GOT3 (cell line): Measurements from ENCODE around the gene CYP20A1.
"Not testable (repeated sequence)": the region's sequence is repeated elsewhere in the genome, so short reads cannot be mapped to it uniquely, and the experiment has no call there.

ENCODE experiments used
- DNase-seq: peaks from one replicate; lab custom pipeline; 2025; ENCODE audit warnings: mixed read lengths; lab: John Stamatoyannopoulos, UW

The CYP20A1 gene

GRCh38 chr2:203280428-203281064, 41.7 kb downstream of the CYP20A1 start:
- no peak for DNase-seq

DNA sequence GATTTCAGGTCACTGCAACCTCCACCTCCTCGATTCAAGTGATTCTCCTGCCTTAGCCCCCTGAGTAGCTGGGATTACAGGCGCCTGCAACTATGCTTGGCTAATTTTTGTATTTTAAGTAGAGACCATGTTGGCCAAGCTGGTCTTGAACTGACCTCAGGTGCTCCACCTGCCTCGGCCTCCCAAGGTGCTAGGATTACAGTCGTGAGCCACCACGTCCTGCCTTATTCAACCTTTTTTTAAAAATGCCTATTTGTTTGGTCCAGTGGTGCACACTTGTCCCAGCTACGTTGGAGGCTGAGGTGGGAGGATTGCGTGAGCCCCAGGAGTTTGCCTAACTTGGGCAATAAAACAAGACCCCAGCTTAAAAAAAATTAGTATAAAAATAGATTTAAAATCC, 43.3 kb downstream of the CYP20A1 start:
- no peak for DNase-seq

- DNase-seq = no peak
Observed at GRCh38 chr2:203286532-203286931, 47.7 kb downstream of the CYP20A1 start.

DNA sequence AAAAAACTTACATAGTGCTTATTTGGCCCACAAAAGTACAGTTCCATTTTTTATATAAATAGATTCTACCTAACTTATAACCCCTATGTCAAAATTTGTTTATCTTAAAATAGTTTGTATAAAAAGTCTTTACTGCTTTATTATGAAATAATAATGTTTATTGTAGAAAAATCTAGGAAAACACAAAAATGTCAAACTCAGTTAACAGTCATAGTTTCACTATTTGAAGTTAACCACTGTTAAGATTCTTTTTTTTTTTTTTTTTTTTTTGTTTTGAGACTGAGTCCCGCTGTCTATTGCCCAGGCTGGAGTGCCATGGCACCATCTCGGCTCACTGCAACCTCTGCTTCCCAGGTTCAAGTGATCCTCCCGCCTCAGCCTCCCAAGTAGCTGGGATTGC, 62.8 kb downstream of the CYP20A1 start:
- no peak for DNase-seq

DNA sequence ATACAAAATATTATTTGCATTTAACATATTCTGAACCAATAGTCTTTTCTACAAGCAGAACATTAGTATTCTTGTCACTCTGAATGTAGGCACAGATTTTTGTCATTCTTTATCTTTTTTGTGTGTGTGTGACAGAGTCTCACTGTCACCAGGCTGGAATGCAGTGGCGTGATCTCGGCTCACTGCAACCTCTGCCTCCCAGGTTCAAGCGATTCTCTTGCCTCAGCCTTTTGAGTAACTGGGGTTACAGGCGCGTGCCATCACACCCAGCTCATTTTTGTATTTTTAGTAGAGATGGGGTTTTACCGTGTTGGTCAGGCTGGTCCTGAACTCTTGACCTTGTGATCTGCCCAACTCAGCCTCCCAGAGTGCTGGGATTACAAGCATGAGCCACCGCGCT, 63.8 kb downstream of the CYP20A1 start:
- DNase-seq = not testable (repeated sequence)

DNA sequence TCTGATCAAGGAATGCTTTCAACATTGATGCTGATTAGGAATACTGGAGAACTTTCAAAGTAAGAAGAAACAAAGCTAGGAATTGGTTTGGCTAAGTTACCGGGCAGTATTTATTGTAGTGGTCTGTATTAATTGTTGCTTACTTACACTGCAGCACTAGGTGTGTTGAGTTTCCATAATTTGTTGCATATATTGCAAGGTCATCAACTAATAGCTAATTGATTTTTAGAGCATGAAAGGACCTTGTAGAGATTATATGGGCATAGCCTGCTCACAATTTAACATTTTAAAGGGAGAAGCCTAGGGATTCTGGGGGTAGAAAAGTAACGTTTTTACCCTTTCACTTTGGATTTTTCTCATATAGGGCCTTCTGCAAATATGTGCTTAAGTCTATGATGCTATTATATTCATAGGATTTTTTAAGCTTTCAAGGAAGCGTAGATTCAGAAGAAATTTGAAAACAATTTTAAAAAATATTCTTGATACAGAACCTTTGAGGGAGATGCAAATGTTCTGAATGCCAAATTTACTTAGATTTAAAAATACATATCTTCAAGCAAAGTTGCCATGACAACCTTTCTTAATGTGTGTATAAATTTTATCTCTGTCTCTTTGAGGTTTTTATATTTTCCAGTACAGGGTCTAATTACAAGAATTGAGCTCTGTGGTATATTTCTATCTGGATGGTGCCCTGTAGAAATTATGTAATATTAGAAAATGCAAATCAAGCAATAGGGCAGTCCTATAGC, 72.0 kb downstream of the CYP20A1 start:
- no peak for DNase-seq

- no peak for DNase-seq
Observed at GRCh38 chr2:203326356-203326755, 87.5 kb downstream of the CYP20A1 start.

GRCh38 chr2:203327582-203327900, 88.7 kb downstream of the CYP20A1 start:
- DNase-seq = no peak

DNA sequence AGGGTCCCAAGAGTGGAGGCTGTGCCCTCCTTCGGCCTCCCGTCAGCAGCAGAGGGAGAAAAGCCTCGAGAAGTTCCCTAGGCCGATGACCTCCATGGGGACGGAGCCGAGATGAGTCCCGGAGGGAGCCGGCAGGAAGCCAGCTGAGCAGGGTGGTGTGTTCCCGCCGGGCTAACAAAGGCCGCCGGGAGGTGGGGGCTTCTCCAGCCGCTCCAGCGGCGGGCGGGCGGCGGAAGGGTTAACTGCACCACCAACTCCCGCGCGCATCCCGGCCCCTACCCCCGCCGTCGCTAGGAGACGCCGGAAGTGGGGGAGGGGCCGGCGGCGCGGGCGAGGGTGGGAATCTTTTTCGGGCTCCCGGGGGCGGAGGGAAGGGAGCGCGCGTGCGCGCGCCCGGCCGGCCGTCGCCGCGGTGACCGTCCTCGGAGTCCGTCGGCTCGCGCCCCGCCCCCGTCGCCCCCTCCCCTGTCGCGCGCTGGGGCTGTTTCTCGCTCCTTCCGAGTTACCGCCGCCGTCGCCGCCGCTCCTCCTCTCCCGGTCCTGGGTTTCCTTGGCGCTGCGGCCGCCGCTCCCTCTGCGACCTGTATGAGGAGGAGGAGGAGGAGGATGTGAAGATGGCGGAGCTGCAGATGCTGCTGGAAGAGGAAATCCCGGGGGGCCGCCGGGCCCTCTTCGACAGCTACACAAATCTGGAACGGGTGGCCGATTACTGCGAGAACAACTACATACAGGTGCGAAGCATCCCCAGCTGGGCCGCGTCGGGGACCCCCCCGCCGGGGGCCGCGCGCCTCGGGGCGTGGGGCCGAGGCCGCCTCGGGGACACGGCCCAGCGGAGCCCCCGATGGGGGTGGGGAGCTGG, 89.3 kb downstream of the CYP20A1 start, which contains the start of gene ABI2:
Gene ABI2, plus strand, starts transcription at position 494 of the 859 bp plus-strand sequence. Its CDS starts 121 bp downstream, at position 615.
- DNase-seq = peak; percentile 73

DNA sequence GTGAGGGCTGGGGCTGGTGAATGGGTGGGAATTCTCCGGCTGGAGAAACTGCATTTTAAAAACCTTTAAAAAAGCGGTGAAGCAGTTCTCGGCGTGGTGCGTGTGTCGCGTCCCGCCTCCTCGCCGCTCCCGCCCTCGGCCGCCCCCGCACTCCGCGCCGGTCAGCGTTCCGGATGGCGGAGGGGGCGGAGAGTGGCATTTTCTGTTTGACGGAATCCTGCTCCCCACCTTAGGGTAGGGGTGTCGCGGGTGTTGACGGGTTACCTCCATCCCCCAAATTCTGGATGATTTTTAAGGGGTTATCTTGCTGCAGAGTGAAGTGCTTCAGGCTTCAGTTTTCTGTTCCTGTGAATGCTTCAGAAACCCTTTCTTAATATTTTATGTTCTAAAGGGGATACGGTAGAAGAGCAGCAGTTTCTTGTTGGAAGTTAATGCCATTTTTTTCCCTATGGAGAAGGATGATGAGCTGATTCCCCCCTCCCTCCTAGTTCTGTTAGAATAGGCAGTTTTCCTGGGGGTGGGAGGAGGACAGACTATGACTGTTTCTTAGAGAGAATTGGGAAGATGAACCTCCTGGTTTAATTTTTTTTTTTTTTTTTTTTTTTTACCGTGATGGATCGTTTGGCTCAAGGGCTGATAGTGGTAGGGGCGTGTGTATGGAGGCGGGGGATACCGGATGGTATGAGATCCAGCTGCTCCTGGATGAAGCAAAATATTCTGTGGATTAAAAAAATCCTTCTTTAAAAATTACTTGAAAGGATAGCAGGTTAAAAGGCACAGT, 90.1 kb downstream of the CYP20A1 start:
- DNase-seq = peak; percentile 16

DNA sequence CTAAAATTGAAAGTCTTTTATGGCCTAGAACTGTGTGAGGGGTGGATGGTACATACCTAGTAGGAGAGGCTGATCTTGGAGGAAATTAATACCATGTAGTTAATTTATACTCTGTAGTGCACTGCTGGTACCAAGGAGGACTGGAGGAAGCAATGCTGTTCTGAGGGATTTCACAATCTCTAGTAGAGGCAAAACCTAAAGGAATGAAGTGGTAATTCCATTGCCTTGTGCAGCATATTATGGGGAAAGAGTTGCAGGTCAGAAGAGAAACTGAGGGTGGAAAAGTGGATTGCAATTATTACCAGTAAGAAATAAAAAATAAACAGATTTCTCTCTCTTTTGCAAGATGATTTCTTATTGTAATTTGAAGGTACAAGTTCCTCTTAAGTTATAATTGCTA, 91.6 kb downstream of the CYP20A1 start:
- no peak for DNase-seq

GRCh38 chr2:203338322-203338721, 99.5 kb downstream of the CYP20A1 start:
- no peak for DNase-seq

- no peak for DNase-seq
Observed at GRCh38 chr2:203340791-203341487, 102.1 kb downstream of the CYP20A1 start.

- DNase-seq = no peak
Observed at GRCh38 chr2:203341741-203342310, 103.0 kb downstream of the CYP20A1 start.

GRCh38 chr2:203342374-203342773, 103.6 kb downstream of the CYP20A1 start:
- not testable (repeated sequence) for DNase-seq

DNA sequence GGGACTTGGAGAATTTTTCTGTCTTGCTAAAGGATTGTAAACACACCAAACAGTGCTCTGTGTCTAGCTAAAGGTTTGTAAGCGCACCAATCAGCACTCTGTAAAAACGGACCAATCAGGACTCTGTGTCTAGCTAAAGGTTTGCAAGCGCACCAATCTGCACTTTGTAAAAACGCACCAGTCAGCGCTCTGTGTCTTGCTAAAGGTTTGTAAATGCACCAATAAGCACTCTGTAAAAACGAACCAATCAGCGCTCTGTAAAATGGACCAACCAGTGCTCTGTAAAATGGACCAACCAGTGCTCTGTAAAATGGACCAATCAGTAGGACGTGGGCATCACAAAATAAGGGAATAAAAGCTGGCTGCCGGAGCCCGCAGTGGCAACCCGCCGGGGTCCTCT, 105.8 kb downstream of the CYP20A1 start:
- DNase-seq = no peak

DNA sequence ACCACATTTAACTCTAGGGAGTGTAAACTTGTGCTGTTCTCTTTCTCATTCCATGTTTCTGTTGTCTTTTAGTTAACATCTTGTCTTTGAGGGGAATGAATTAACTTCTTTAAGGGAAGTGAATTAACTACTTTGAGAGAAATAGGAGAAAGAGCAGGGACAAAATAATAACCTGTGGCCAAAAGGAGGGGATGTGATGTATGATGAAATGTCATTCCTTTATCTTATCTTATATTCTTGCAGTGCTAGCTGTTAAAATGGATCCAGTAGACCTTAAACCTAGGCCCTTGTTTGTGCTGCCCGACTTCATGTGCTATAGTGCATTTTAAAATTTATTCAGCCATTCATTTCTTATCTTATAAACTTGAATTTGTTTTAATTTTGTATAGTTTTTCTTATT, 107.8 kb downstream of the CYP20A1 start:
- no peak for DNase-seq

GRCh38 chr2:203347375-203347774, 108.6 kb downstream of the CYP20A1 start:
- no peak for DNase-seq

DNA sequence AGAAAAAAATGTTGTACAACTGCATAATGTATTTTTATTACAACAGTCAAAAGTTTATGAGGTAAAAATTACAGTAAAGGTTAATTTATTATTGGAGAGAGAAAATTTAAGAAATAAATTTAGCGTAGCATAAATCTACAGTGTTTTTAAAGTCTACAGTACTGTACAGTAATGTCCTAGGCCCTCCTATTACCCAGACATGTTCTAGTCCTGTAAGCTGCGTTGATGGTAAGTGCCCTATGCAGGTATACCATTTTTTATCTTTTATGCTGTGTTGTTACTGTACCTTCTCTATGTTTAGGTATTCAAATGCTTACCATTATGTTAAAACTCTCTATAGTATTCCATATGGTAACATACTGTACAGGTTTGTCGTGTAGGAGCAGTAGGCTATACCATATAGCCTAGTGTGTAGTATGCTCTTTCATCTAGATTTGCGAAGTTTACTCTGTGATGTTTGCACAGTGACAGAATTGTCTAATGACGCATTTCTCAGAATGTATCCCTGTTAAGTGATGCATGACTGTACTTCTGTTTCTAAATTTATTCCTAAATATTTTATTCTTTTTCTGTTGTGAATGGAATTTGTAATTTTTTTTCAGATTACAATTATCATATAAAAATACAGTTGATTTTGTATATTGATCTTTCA, 113.9 kb downstream of the CYP20A1 start:
- no peak for DNase-seq

DNA sequence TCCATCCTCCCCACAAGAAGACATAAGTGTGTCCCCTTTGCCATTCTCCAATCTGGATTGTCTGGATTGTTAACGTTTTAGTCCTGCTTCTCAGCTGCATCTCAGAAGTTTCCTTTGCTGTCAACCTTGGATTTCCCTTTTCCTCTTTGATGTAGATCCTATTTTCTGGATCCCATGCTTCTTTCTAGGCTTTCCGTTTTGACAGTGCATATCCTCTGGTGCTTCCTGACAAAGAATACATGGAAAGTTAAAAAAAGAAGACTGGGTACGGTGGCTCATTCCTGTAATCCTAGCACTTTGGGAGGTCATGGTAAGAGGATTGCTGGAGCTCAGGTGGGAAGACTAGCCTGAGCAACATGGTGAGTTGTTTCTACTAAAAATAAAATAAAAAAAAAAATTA, 116.1 kb downstream of the CYP20A1 start:
- DNase-seq = no peak
